WTC11 (cell line): ENCODE results near the gene SPAG5. TPM values are rescaled to one million over a fixed set of nuclear protein-coding genes. Genes with fewer than 3 reads are reported as not detected.

Source experiments
- ATAC-seq: fragments of 200-7000 bp; cut with Tn5 transposase; 2 replicates; pipeline ENCODE4 v1.10.0; 2021; ENCODE audit warnings: mild to moderate bottlenecking, moderate library complexity
- CTCF ChIA-PET: fragments of 300-600 bp; sonication (Branson Sonifier 250); formaldehyde crosslinking; loops from one replicate; lab custom pipeline; 2021; ENCODE audit warnings: antibody characterized with exemption; lab: Charles Lee
- POLR2A ChIA-PET: fragments of 350-600 bp; sonication (Branson Sonifier 250); formaldehyde crosslinking; loops from one replicate; lab custom pipeline; 2021; ENCODE audit warnings: antibody characterized with exemption; lab: Charles Lee
- DNase-seq: peaks from one replicate; pipeline ENCODE4 v3.0.0; 2021; ENCODE audit warnings: low spot score
- H3K27ac Mint-ChIP-seq: 2 replicates; pipeline ENCODE4 v1.8.0; 2021; ENCODE audit warnings: mixed read lengths
- H3K27me3 Mint-ChIP-seq: 2 replicates; pipeline ENCODE4 v1.8.0; 2021; ENCODE audit warnings: low read depth, mild to moderate bottlenecking, moderate library complexity, mixed read lengths
- H3K36me3 Mint-ChIP-seq: 2 replicates; pipeline ENCODE4 v1.8.0; 2021; ENCODE audit warnings: mixed read lengths
- H3K4me1 Mint-ChIP-seq: 2 replicates; pipeline ENCODE4 v1.8.0; 2022; ENCODE audit warnings: mixed read lengths
- H3K4me3 Mint-ChIP-seq: 2 replicates; pipeline ENCODE4 v1.8.0; 2021; ENCODE audit warnings: mild to moderate bottlenecking, moderate library complexity, mixed read lengths
- H3K9me3 Mint-ChIP-seq: 2 replicates; pipeline ENCODE4 v1.8.0; 2021; ENCODE audit warnings: mixed read lengths
- ATF1 ChIP-seq: sonication (generic); formaldehyde crosslinking; IDR thresholded peaks from 2 replicates; pipeline ENCODE4 v1.8.1; 2023; ENCODE audit warnings: mild to moderate bottlenecking, moderate library complexity, missing genetic modification reagents
- CBFB ChIP-seq: sonication (generic); formaldehyde crosslinking; IDR thresholded peaks from 2 replicates; pipeline ENCODE4 v1.8.1; 2022; ENCODE audit warnings: mild to moderate bottlenecking, low read depth, missing genetic modification reagents
- CREB1 ChIP-seq: sonication (generic); formaldehyde crosslinking; IDR thresholded peaks from 2 replicates; pipeline ENCODE4 v1.8.0; 2023; ENCODE audit warnings: mild to moderate bottlenecking, missing genetic modification reagents
- MAX ChIP-seq: sonication (generic); formaldehyde crosslinking; IDR thresholded peaks from 2 replicates; pipeline ENCODE4 v1.8.0; 2022; ENCODE audit warnings: mild to moderate bottlenecking, missing genetic modification reagents
- MLX ChIP-seq: sonication (generic); formaldehyde crosslinking; IDR thresholded peaks from 2 replicates; pipeline ENCODE4 v1.8.1; 2023; ENCODE audit warnings: mild to moderate bottlenecking, missing genetic modification reagents, moderate library complexity
- PREB ChIP-seq: sonication (generic); formaldehyde crosslinking; IDR thresholded peaks from 2 replicates; pipeline ENCODE4 v1.8.1; 2022; ENCODE audit warnings: mild to moderate bottlenecking, missing genetic modification reagents, moderate library complexity, borderline replicate concordance
- SMAD3 ChIP-seq: sonication (generic); formaldehyde crosslinking; IDR thresholded peaks from 2 replicates; pipeline ENCODE4 v1.8.0; 2022; ENCODE audit warnings: missing genetic modification reagents, mild to moderate bottlenecking, borderline replicate concordance
- SMAD4 ChIP-seq: sonication (generic); formaldehyde crosslinking; IDR thresholded peaks from 2 replicates; pipeline ENCODE4 v1.8.0; 2022; ENCODE audit warnings: mild to moderate bottlenecking, missing genetic modification reagents
- SP1 ChIP-seq: sonication (generic); formaldehyde crosslinking; conservative IDR thresholded peaks from 2 replicates; pipeline ENCODE4 v1.8.1; 2022; ENCODE audit warnings: missing genetic modification reagents
- TEAD4 ChIP-seq: sonication (generic); formaldehyde crosslinking; IDR thresholded peaks from 2 replicates; pipeline ENCODE4 v1.8.0; 2022; ENCODE audit warnings: mild to moderate bottlenecking, missing genetic modification reagents
- ZNF121 ChIP-seq: sonication (generic); formaldehyde crosslinking; IDR thresholded peaks from 2 replicates; pipeline ENCODE4 v1.8.0; 2023; ENCODE audit warnings: missing genetic modification reagents
- ZNF219 ChIP-seq: sonication (generic); formaldehyde crosslinking; IDR thresholded peaks from 2 replicates; pipeline ENCODE4 v1.8.0; 2023; ENCODE audit warnings: missing genetic modification reagents, mild to moderate bottlenecking, borderline replicate concordance
- ZNF232 ChIP-seq: sonication (generic); formaldehyde crosslinking; IDR thresholded peaks from 2 replicates; pipeline ENCODE4 v1.8.0; 2022; ENCODE audit warnings: mild to moderate bottlenecking, missing genetic modification reagents
- ZNF263 ChIP-seq: sonication (generic); formaldehyde crosslinking; IDR thresholded peaks from 2 replicates; pipeline ENCODE4 v1.8.1; 2022; ENCODE audit warnings: low read depth, mild to moderate bottlenecking, moderate library complexity, missing genetic modification reagents
- total RNA-seq: library from RNA; stranded (reverse); gene quantifications from 3 replicates; pipeline ENCODE4 v1.2.3, GENCODE V29; 2021
- TF ChIP-seq, protein P1 (sequence below): sonication (generic); formaldehyde crosslinking; IDR thresholded peaks from 2 replicates; pipeline ENCODE4 v1.8.0; 2023; ENCODE audit warnings: missing genetic modification reagents, mild to moderate bottlenecking, borderline replicate concordance
- TF ChIP-seq, protein P2 (sequence below): sonication (generic); formaldehyde crosslinking; IDR thresholded peaks from 2 replicates; pipeline ENCODE4 v1.8.1; 2022; ENCODE audit warnings: mild to moderate bottlenecking, moderate library complexity, missing genetic modification reagents
- TF ChIP-seq, protein P3 (sequence below): sonication (generic); formaldehyde crosslinking; IDR thresholded peaks from 2 replicates; pipeline ENCODE4 v1.8.0; 2022; ENCODE audit warnings: mild to moderate bottlenecking, missing genetic modification reagents
- TF ChIP-seq, protein P4 (sequence below): fragments of 250-450 bp; sonication (Bioruptor Pico); IDR thresholded peaks from 2 replicates; pipeline ENCODE4 v2.1.2; 2022; ENCODE audit warnings: mild to moderate bottlenecking, moderate library complexity
- TF ChIP-seq, protein P5 (sequence below): fragments of 200-600 bp; IDR thresholded peaks from 2 replicates; pipeline ENCODE4 v1.8.0; 2022; ENCODE audit warnings: antibody characterized with exemption
- TF ChIP-seq, protein P6 (sequence below): sonication (generic); formaldehyde crosslinking; IDR thresholded peaks from 2 replicates; pipeline ENCODE4 v1.8.0; 2022; ENCODE audit warnings: mild to moderate bottlenecking, missing genetic modification reagents

Gene SPAG5
- total RNA-seq, 1 experiment from 2014 or later: 146 TPM

- TF ChIP-seq, protein P1, sequence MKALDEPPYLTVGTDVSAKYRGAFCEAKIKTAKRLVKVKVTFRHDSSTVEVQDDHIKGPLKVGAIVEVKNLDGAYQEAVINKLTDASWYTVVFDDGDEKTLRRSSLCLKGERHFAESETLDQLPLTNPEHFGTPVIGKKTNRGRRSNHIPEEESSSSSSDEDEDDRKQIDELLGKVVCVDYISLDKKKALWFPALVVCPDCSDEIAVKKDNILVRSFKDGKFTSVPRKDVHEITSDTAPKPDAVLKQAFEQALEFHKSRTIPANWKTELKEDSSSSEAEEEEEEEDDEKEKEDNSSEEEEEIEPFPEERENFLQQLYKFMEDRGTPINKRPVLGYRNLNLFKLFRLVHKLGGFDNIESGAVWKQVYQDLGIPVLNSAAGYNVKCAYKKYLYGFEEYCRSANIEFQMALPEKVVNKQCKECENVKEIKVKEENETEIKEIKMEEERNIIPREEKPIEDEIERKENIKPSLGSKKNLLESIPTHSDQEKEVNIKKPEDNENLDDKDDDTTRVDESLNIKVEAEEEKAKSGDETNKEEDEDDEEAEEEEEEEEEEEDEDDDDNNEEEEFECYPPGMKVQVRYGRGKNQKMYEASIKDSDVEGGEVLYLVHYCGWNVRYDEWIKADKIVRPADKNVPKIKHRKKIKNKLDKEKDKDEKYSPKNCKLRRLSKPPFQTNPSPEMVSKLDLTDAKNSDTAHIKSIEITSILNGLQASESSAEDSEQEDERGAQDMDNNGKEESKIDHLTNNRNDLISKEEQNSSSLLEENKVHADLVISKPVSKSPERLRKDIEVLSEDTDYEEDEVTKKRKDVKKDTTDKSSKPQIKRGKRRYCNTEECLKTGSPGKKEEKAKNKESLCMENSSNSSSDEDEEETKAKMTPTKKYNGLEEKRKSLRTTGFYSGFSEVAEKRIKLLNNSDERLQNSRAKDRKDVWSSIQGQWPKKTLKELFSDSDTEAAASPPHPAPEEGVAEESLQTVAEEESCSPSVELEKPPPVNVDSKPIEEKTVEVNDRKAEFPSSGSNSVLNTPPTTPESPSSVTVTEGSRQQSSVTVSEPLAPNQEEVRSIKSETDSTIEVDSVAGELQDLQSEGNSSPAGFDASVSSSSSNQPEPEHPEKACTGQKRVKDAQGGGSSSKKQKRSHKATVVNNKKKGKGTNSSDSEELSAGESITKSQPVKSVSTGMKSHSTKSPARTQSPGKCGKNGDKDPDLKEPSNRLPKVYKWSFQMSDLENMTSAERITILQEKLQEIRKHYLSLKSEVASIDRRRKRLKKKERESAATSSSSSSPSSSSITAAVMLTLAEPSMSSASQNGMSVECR (CRISPR knock-in tag): no peak
- TF ChIP-seq ZNF263 (no peak), ZNF121 (no peak), CREB1 (CRISPR knock-in tag) (no peak), ZNF232 (CRISPR knock-in tag) (no peak), SP1 (CRISPR knock-in tag) (no peak), MAX (CRISPR knock-in tag) (no peak), SMAD4 (CRISPR knock-in tag) (no peak), MLX (CRISPR knock-in tag) (no peak), PREB (CRISPR knock-in tag) (no peak), SMAD3 (CRISPR knock-in tag) (no peak)
- TF ChIP-seq, protein P2, sequence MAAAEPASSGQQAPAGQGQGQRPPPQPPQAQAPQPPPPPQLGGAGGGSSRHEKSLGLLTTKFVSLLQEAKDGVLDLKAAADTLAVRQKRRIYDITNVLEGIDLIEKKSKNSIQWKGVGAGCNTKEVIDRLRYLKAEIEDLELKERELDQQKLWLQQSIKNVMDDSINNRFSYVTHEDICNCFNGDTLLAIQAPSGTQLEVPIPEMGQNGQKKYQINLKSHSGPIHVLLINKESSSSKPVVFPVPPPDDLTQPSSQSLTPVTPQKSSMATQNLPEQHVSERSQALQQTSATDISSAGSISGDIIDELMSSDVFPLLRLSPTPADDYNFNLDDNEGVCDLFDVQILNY (CRISPR knock-in tag): no peak
- TF ChIP-seq, all 79 proteins: peak for 0
Measured at GRCh38 chr17:28549236-28550132, 49.3 kb downstream of the SPAG5 start (continued).

DNA sequence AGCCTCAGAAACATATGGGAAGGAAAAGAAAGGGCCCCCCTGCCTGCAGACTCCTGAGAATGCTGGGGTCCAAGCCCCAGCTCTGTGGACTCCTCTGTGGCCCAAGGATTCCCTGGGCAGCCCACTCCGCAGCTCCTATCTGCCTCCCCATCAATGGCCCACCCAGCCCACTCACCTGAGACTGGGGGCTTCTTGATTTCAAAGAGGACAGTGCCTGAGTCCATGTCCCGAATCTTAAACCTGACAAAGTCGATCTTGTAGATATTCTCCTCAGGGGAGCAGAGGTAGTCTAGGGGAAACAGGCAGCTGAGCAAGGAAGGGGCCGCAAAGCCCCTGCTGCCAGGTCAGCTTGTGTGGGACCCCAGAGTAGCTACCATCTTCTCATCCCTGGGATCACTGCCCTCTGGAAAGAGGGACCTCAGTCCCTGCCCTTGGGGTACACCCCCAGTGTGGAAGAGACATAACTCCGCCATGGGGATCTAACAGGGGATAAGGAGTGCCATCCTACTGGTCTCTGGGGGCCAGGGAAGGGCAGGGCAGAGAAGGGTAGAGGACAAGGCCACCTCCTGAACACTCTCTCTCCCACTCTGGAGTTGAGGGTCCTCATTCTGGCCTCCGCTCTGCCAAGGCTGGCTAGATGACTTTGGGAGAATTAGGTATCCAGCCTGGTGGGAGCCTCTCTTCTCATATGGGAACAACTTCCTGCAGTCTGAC, 50.3 kb downstream of the SPAG5 start:
- Mint-ChIP-seq H3K4me3 (no peak overlapping the region), H3K9me3 (no peaks in the 10 kb centered on the region), H3K36me3 (peaks cover 1% of the 10 kb centered on the region), H3K4me1 (peaks cover 39% of the 10 kb centered on the region), H3K27ac (no peak overlapping the region), H3K27me3 (no peaks in the 10 kb centered on the region)
- POLR2A ChIA-PET: no interaction called here
- CTCF ChIA-PET: interaction anchor here (0.6 to 5.2 kb wide), 10 partner anchors 17 to 213 kb away, joined by 3 to 26 read pairs (median 4); partner anchors contain the start of genes ALDOC, IFT20, PIGS and TNFAIP1
- no peak for ATAC-seq
- DNase-seq: no peak
- TF ChIP-seq, protein P3, sequence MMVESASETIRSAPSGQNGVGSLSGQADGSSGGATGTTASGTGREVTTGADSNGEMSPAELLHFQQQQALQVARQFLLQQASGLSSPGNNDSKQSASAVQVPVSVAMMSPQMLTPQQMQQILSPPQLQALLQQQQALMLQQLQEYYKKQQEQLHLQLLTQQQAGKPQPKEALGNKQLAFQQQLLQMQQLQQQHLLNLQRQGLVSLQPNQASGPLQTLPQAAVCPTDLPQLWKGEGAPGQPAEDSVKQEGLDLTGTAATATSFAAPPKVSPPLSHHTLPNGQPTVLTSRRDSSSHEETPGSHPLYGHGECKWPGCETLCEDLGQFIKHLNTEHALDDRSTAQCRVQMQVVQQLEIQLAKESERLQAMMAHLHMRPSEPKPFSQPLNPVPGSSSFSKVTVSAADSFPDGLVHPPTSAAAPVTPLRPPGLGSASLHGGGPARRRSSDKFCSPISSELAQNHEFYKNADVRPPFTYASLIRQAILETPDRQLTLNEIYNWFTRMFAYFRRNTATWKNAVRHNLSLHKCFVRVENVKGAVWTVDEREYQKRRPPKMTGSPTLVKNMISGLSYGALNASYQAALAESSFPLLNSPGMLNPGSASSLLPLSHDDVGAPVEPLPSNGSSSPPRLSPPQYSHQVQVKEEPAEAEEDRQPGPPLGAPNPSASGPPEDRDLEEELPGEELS: no peak
- TF ChIP-seq CBFB (CRISPR knock-in tag) (no peak), TEAD4 (CRISPR knock-in tag) (no peak), ATF1 (CRISPR knock-in tag) (no peak), ZNF219 (CRISPR knock-in tag) (no peak)
- TF ChIP-seq, protein P4, sequence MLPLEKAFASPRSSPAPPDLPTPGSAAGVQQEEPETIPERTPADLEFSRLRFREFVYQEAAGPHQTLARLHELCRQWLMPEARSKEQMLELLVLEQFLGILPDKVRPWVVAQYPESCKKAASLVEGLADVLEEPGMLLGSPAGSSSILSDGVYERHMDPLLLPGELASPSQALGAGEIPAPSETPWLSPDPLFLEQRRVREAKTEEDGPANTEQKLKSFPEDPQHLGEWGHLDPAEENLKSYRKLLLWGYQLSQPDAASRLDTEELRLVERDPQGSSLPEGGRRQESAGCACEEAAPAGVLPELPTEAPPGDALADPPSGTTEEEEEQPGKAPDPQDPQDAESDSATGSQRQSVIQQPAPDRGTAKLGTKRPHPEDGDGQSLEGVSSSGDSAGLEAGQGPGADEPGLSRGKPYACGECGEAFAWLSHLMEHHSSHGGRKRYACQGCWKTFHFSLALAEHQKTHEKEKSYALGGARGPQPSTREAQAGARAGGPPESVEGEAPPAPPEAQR (CRISPR knock-in tag): no peak
- TF ChIP-seq, protein P5, sequence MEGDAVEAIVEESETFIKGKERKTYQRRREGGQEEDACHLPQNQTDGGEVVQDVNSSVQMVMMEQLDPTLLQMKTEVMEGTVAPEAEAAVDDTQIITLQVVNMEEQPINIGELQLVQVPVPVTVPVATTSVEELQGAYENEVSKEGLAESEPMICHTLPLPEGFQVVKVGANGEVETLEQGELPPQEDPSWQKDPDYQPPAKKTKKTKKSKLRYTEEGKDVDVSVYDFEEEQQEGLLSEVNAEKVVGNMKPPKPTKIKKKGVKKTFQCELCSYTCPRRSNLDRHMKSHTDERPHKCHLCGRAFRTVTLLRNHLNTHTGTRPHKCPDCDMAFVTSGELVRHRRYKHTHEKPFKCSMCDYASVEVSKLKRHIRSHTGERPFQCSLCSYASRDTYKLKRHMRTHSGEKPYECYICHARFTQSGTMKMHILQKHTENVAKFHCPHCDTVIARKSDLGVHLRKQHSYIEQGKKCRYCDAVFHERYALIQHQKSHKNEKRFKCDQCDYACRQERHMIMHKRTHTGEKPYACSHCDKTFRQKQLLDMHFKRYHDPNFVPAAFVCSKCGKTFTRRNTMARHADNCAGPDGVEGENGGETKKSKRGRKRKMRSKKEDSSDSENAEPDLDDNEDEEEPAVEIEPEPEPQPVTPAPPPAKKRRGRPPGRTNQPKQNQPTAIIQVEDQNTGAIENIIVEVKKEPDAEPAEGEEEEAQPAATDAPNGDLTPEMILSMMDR: no peak
- TF ChIP-seq, protein P6, sequence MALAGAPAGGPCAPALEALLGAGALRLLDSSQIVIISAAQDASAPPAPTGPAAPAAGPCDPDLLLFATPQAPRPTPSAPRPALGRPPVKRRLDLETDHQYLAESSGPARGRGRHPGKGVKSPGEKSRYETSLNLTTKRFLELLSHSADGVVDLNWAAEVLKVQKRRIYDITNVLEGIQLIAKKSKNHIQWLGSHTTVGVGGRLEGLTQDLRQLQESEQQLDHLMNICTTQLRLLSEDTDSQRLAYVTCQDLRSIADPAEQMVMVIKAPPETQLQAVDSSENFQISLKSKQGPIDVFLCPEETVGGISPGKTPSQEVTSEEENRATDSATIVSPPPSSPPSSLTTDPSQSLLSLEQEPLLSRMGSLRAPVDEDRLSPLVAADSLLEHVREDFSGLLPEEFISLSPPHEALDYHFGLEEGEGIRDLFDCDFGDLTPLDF: no peak
